Measurements from ENCODE around the gene ZC3H13.
A peak's percentile ranks its signal among the peaks of the same experiment; 100 is the strongest.
"Not testable (repeated sequence)": the region's sequence is repeated elsewhere in the genome, so short reads cannot be mapped to it uniquely, and the experiment has no call there.

The ZC3H13 gene

GRCh38 chr13:46010148-46010547 is 42.4 kb downstream of the ZC3H13 start:
- DNase-seq (ENCODE audit: low spot score) = peak; percentile 14

- no peak for DNase-seq (ENCODE audit: low spot score)
These were observed 43.9 kb downstream of the ZC3H13 start for GRCh38 chr13:46008631-46009030.

GRCh38 chr13:46006688-46007452 is 45.7 kb downstream of the ZC3H13 start:
- no peak for DNase-seq (ENCODE audit: low spot score)

- no peak for DNase-seq (ENCODE audit: low spot score)
These were observed 48.1 kb downstream of the ZC3H13 start for GRCh38 chr13:46004491-46004890.

- no peak for DNase-seq (ENCODE audit: low spot score)
These were observed 55.9 kb downstream of the ZC3H13 start for GRCh38 chr13:45996631-45997030.

GRCh38 chr13:45995245-45995644 is 57.3 kb downstream of the ZC3H13 start:
- no peak for DNase-seq (ENCODE audit: low spot score)

GRCh38 chr13:45994752-45995151 is 57.8 kb downstream of the ZC3H13 start:
- no peak for DNase-seq (ENCODE audit: low spot score)

- no peak for DNase-seq (ENCODE audit: low spot score)
These were observed 62.9 kb downstream of the ZC3H13 start for GRCh38 chr13:45989607-45990006.

GRCh38 chr13:45981127-45981526 is 71.4 kb downstream of the ZC3H13 start:
- DNase-seq (ENCODE audit: low spot score) = not testable (repeated sequence)

- no peak for DNase-seq (ENCODE audit: low spot score)
These were observed 77.2 kb downstream of the ZC3H13 start for GRCh38 chr13:45975337-45975736.

GRCh38 chr13:45974500-45974899 is 78.0 kb downstream of the ZC3H13 start:
- DNase-seq (ENCODE audit: low spot score) = no peak

GRCh38 chr13:45967589-45967988 is 85.0 kb downstream of the ZC3H13 start:
- no peak for DNase-seq (ENCODE audit: low spot score)

- no peak for DNase-seq (ENCODE audit: low spot score)
These were observed 85.8 kb downstream of the ZC3H13 start for GRCh38 chr13:45966715-45967114.

- no peak for DNase-seq (ENCODE audit: low spot score)
These were observed 91.1 kb downstream of the ZC3H13 start for GRCh38 chr13:45961468-45961867.

- no peak for DNase-seq (ENCODE audit: low spot score)
These were observed 97.4 kb downstream of the ZC3H13 start for GRCh38 chr13:45954836-45955800.

- no peak for DNase-seq (ENCODE audit: low spot score)
These were observed 99.5 kb downstream of the ZC3H13 start for GRCh38 chr13:45953082-45953481.

- no peak for DNase-seq (ENCODE audit: low spot score)
These were observed 100.8 kb downstream of the ZC3H13 start for GRCh38 chr13:45951724-45952123.

GRCh38 chr13:45951166-45951565 is 101.4 kb downstream of the ZC3H13 start:
- DNase-seq (ENCODE audit: low spot score) = no peak

GRCh38 chr13:45950386-45951000 is 102.1 kb downstream of the ZC3H13 start:
- peak; percentile 35 for DNase-seq (ENCODE audit: low spot score)

- no peak for DNase-seq (ENCODE audit: low spot score)
These were observed 103.4 kb downstream of the ZC3H13 start for GRCh38 chr13:45949161-45949560.

- DNase-seq (ENCODE audit: low spot score) = no peak
These were observed 108.6 kb downstream of the ZC3H13 start for GRCh38 chr13:45943965-45944364.

- no peak for DNase-seq (ENCODE audit: low spot score)
These were observed 109.4 kb downstream of the ZC3H13 start for GRCh38 chr13:45943120-45943519.

GRCh38 chr13:45941261-45941660 is 111.3 kb downstream of the ZC3H13 start:
- DNase-seq (ENCODE audit: low spot score) = no peak
